SK-N-MC (cell line): Measurements from ENCODE around the gene ZSCAN18.

Experiments
- EZH2 ChIP-seq: fragments of 200-600 bp; sonication (generic); IDR thresholded peaks from one replicate; pipeline ENCODE4 v1.6.1; 2017; ENCODE audit warnings: antibody characterized with exemption
- POLR2AphosphoS5 ChIP-seq: IDR thresholded peaks from 2 replicates; pipeline ENCODE4 v1.6.1; 2012; ENCODE audit warnings: mild to moderate bottlenecking, low read depth, low read length, borderline replicate concordance

DNA sequence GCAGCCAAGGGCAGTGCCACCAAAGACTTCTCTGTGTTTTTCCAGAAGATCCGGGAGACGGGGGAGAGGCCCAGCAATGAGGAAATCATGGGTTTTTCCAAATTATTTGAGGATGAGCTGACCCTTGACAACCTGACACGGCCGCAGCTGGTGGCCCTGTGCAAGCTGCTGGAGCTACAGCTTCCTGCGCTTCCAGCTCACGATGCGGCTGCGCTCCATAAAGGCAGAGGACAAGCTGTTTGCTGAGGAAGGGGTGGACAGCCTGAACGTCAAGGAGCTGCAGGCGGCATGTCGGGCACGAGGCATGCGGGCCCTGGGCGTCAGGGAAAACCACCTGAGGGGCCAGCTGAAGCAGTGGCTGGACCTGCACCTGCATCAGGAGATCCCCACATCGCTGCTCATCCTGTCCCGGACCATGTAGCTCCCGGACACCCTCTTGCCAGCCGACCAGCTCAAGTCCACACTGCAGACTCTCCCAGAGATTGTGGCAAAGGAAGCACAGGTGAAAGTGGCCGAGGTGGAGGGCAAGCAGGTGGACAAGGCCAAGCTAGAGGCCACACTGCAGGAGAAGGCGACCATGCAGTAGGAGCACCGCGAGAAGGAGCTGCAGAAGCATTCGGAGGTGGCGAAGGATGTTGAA lies 52.5 kb downstream of the ZSCAN18 start:
- TF ChIP-seq EZH2 (no peak), POLR2AphosphoS5 (no peak)
